Measurements from ENCODE around the gene TBC1D16.
A peak's percentile ranks its signal among the peaks of the same experiment; 100 is the strongest.

The TBC1D16 gene

GRCh38 chr17:79952265-79952877, 83.3 kb downstream of the TBC1D16 start:
- DNase-seq (ENCODE audit: low read depth, low spot score): no peak
- CTCF ChIA-PET: interaction anchor here (1.4 kb wide), 1 partner anchor 53 kb away, joined by 4 read pairs; no protein-coding TSS in a partner anchor
- TF ChIP-seq, protein P1, sequence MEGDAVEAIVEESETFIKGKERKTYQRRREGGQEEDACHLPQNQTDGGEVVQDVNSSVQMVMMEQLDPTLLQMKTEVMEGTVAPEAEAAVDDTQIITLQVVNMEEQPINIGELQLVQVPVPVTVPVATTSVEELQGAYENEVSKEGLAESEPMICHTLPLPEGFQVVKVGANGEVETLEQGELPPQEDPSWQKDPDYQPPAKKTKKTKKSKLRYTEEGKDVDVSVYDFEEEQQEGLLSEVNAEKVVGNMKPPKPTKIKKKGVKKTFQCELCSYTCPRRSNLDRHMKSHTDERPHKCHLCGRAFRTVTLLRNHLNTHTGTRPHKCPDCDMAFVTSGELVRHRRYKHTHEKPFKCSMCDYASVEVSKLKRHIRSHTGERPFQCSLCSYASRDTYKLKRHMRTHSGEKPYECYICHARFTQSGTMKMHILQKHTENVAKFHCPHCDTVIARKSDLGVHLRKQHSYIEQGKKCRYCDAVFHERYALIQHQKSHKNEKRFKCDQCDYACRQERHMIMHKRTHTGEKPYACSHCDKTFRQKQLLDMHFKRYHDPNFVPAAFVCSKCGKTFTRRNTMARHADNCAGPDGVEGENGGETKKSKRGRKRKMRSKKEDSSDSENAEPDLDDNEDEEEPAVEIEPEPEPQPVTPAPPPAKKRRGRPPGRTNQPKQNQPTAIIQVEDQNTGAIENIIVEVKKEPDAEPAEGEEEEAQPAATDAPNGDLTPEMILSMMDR (IDR thresholded peaks at IDR 0.05; ENCODE audit: insufficient read depth, low read length, missing control alignments): no peak

GRCh38 chr17:79951361-79952264, 84.1 kb downstream of the TBC1D16 start:
- no peak overlapping the region for H3K4me3 ChIP-seq (ENCODE audit: low read depth, low read length)
- TF ChIP-seq, protein P1 (IDR thresholded peaks at IDR 0.05; ENCODE audit: insufficient read depth, low read length, missing control alignments): no peak
- DNase-seq (ENCODE audit: low read depth, low spot score): peak; percentile 61
- POLR2A ChIA-PET: no interaction called here
- CTCF ChIA-PET: interaction anchor here (0.9 to 1.0 kb wide), 2 partner anchors 14 to 116 kb away, joined by 3 read pairs; no protein-coding TSS in a partner anchor

More at GRCh38 chr17:79952265-79952877, 83.3 kb downstream of the TBC1D16 start:
- no peak overlapping the region for H3K4me3 ChIP-seq (ENCODE audit: low read depth, low read length)
- POLR2A ChIA-PET: no interaction called here

GRCh38 chr17:79950751-79951150, 84.9 kb downstream of the TBC1D16 start:
- TF ChIP-seq, protein P1 (IDR thresholded peaks at IDR 0.05; ENCODE audit: insufficient read depth, low read length, missing control alignments): no peak
- ChIA-PET CTCF (interaction anchor here (0.9 to 1.0 kb wide), 2 partner anchors 14 to 115 kb away, joined by 3 read pairs; no protein-coding TSS in a partner anchor), POLR2A (no interaction called here)
- H3K4me3 ChIP-seq (ENCODE audit: low read depth, low read length): no peak overlapping the region
- no peak for DNase-seq (ENCODE audit: low read depth, low spot score)

GRCh38 chr17:79950306-79950705, 85.4 kb downstream of the TBC1D16 start:
- ChIA-PET CTCF (interaction anchor here (0.9 to 1.0 kb wide), 2 partner anchors 15 to 115 kb away, joined by 3 read pairs; no protein-coding TSS in a partner anchor), POLR2A (no interaction called here)
- DNase-seq (ENCODE audit: low read depth, low spot score): no peak
- H3K4me3 ChIP-seq (ENCODE audit: low read depth, low read length): no peak overlapping the region
- TF ChIP-seq, protein P1 (IDR thresholded peaks at IDR 0.05; ENCODE audit: insufficient read depth, low read length, missing control alignments): no peak

DNA sequence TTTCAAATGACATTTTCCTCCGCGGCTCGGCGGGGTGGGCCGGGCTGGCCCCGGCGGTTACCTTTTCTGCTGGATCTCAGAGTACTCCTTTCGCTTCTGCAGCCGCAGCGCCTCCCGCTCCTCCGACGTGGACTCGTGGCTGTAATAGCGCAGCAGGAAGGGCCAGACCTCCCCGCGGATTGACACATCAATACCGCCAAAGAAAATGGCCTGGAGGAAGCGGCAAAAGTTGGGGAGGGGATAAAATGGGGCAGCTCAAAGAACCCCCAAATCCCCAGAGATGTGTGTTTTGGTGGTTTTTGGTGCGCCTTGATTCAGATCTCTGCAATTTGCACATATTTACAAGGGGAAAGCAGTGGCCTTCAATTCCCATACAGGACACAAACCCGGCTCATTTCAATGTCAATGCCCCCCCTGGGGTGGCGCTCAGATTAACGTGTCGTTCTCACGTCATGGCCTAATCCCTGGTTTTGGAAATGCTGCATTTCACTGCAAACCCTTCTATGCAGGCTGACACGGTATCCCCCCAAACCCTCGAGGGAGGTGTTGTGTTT, 85.9 kb downstream of the TBC1D16 start:
- H3K4me3 ChIP-seq (ENCODE audit: low read depth, low read length): no peak overlapping the region
- ChIA-PET CTCF (interaction anchor here (0.8 kb wide), 1 partner anchor 160 kb away, joined by 3 read pairs; no protein-coding TSS in a partner anchor), POLR2A (no interaction called here)
- TF ChIP-seq, protein P1 (IDR thresholded peaks at IDR 0.05; ENCODE audit: insufficient read depth, low read length, missing control alignments): no peak
- no peak for DNase-seq (ENCODE audit: low read depth, low spot score)

Data from AG04449 (cell line).